Stimulated activated CD4-positive, alpha-beta T cell treated with anti-CD3 and anti-CD28 coated beads, TNF-alpha, amount 100 ng/mL, for 24 hours (primary cell): ENCODE data around the gene RAB35.

Experiments used
- DNase-seq, 3 experiments: peaks; one replicate each; pipeline ENCODE4 v3.0.0-alpha.2; 2020; ENCODE audit warnings: low read depth in 3 of 3

RAB35 gene

GRCh38 chr12:120103371-120103770 lies 13.2 kb downstream of the RAB35 start:
- no peak for DNase-seq

- no peak for DNase-seq
Observed at GRCh38 chr12:120103044-120103338, 13.6 kb downstream of the RAB35 start.

- no peak for DNase-seq
Observed at GRCh38 chr12:120102189-120103043, 14.1 kb downstream of the RAB35 start.

- DNase-seq, result no peak
Observed at GRCh38 chr12:120101617-120102016, 14.9 kb downstream of the RAB35 start.

- no peak for DNase-seq
Observed at GRCh38 chr12:120101182-120101581, 15.4 kb downstream of the RAB35 start.

- DNase-seq, result no peak
Observed at GRCh38 chr12:120100630-120101029, 15.9 kb downstream of the RAB35 start.

- no peak for DNase-seq
Observed at GRCh38 chr12:120099738-120100137, 16.8 kb downstream of the RAB35 start.

- no peak for DNase-seq
Observed at GRCh38 chr12:120098756-120099470, 17.6 kb downstream of the RAB35 start.

- DNase-seq, result no peak
Observed at GRCh38 chr12:120096671-120097202, 19.8 kb downstream of the RAB35 start.

GRCh38 chr12:120095736-120096135 lies 20.8 kb downstream of the RAB35 start:
- DNase-seq, result no peak

- no peak for DNase-seq
Observed at GRCh38 chr12:120095331-120095730, 21.2 kb downstream of the RAB35 start.

- DNase-seq, result no peak
Observed at GRCh38 chr12:120094485-120094884, 22.1 kb downstream of the RAB35 start.

- no peak for DNase-seq
Observed at GRCh38 chr12:120093592-120094355, 22.8 kb downstream of the RAB35 start.

GRCh38 chr12:120093336-120093591 lies 23.3 kb downstream of the RAB35 start:
- DNase-seq, result no peak

- no peak for DNase-seq
Observed at GRCh38 chr12:120092551-120093335, 23.8 kb downstream of the RAB35 start.

GRCh38 chr12:120091371-120092090 lies 25.0 kb downstream of the RAB35 start:
- no peak for DNase-seq

GRCh38 chr12:120090626-120091295 lies 25.8 kb downstream of the RAB35 start:
- no peak for DNase-seq

- DNase-seq, result no peak
Observed at GRCh38 chr12:120090206-120090605, 26.3 kb downstream of the RAB35 start.

GRCh38 chr12:120089796-120090195 lies 26.8 kb downstream of the RAB35 start:
- DNase-seq, result no peak

- DNase-seq, result no peak
Observed at GRCh38 chr12:120089105-120089504, 27.4 kb downstream of the RAB35 start.
